IMR-90 (cell line): Measurements from ENCODE around the gene CALM1. TPM values are rescaled to one million over a fixed set of nuclear protein-coding genes. Genes with fewer than 3 reads are reported as not detected.

Experiments used
- ATAC-seq: fragments of 200-7000 bp; cut with Tn5 transposase; 2 replicates; pipeline ENCODE4 v1.9.1; 2020; ENCODE audit warnings: low read depth, mild to moderate bottlenecking, moderate library complexity
- BruUV-seq: library from RNA; stranded (reverse); fragments of 400-500 nt; replicated peaks from 2 replicates; lab custom pipeline; 2021; lab: Mats Ljungman, UMichigan
- CTCF ChIA-PET: fragments of 300-600 bp; formaldehyde crosslinking; extraction: SDS; loops from one replicate; lab custom pipeline; 2021; ENCODE audit warnings: antibody characterized with exemption; lab: Yijun Ruan, JAX
- POLR2A ChIA-PET: fragments of 300-600 bp; sonication (Branson Sonifier 250); formaldehyde crosslinking; loops from one replicate; lab custom pipeline; 2022; ENCODE audit warnings: antibody characterized with exemption; ENCODE audit not compliant: unreplicated experiment; lab: Charles Lee
- DNase-seq: peaks from one replicate; pipeline ENCODE4 v3.0.0; 2013
- H2AFZ ChIP-seq: replicated peaks from 2 replicates; pipeline ENCODE3; 2013; ENCODE audit warnings: low read length, mild to moderate bottlenecking; ENCODE audit not compliant: poor library complexity
- H2AK5ac ChIP-seq: 2 replicates; pipeline ENCODE4 v1.6.1; 2013; ENCODE audit warnings: low read depth, low read length, inconsistent platforms
- H2AK9ac ChIP-seq: replicated peaks from 2 replicates; pipeline ENCODE3; 2013; ENCODE audit warnings: mild to moderate bottlenecking, low read depth, low read length, moderate library complexity; ENCODE audit not compliant: poor library complexity
- H2BK120ac ChIP-seq: 2 replicates; pipeline ENCODE4 v1.6.1; 2013; ENCODE audit warnings: low read depth, low read length, inconsistent platforms
- H2BK15ac ChIP-seq: 3 replicates; pipeline ENCODE4 v1.6.1; 2013; ENCODE audit warnings: low read depth, low read length, inconsistent platforms
- H2BK20ac ChIP-seq: 2 replicates; pipeline ENCODE4 v1.6.1; 2013; ENCODE audit warnings: low read depth, mild to moderate bottlenecking, inconsistent platforms, low read length, moderate library complexity
- H2BK5ac ChIP-seq: 2 replicates; pipeline ENCODE4 v1.6.1; 2013; ENCODE audit warnings: mild to moderate bottlenecking, low read depth, low read length, inconsistent platforms; ENCODE audit not compliant: poor library complexity, severe bottlenecking
- H3K14ac ChIP-seq: replicated peaks from 2 replicates; pipeline ENCODE4 v1.6.1; 2013; ENCODE audit warnings: low read depth, low read length, inconsistent platforms
- H3K18ac ChIP-seq: 2 replicates; pipeline ENCODE4 v1.6.1; 2013; ENCODE audit warnings: low read depth, low read length, control low read depth
- H3K23ac ChIP-seq: 2 replicates; pipeline ENCODE4 v1.6.1; 2013; ENCODE audit warnings: low read depth, low read length, inconsistent platforms
- H3K27ac ChIP-seq: 2 replicates; pipeline ENCODE4 v1.5.1; 2013; ENCODE audit warnings: mild to moderate bottlenecking, control low read depth, low read length; ENCODE audit not compliant: insufficient read depth
- H3K27me3 ChIP-seq: 2 replicates; pipeline ENCODE4 v1.6.1; 2013; ENCODE audit warnings: low read length; ENCODE audit not compliant: control insufficient read depth, insufficient read depth
- H3K36me3 ChIP-seq: 2 replicates; pipeline ENCODE4 v1.6.1; 2013; ENCODE audit warnings: low read length, mixed read lengths; ENCODE audit not compliant: control insufficient read depth, insufficient read depth
- H3K4ac ChIP-seq: 2 replicates; pipeline ENCODE4 v1.6.1; 2013; ENCODE audit warnings: low read depth, low read length, inconsistent platforms
- H3K4me1 ChIP-seq: 2 replicates; pipeline ENCODE4 v1.6.1; 2013; ENCODE audit warnings: low read length, mixed read lengths; ENCODE audit not compliant: control insufficient read depth, insufficient read depth
- H3K4me2 ChIP-seq: 2 replicates; pipeline ENCODE4 v1.6.1; 2013; ENCODE audit warnings: low read depth, mild to moderate bottlenecking, control low read depth, low read length, moderate library complexity
- H3K4me3 ChIP-seq: 2 replicates; pipeline ENCODE4 v1.5.1; 2013; ENCODE audit warnings: low read depth, mild to moderate bottlenecking, control low read depth, low read length, moderate library complexity; ENCODE audit not compliant: insufficient read depth
- H3K56ac ChIP-seq: 2 replicates; pipeline ENCODE4 v1.6.1; 2013; ENCODE audit warnings: low read length, inconsistent platforms; ENCODE audit not compliant: insufficient read depth; ENCODE audit errors: extremely low read depth
- H3K79me1 ChIP-seq, 2 experiments: 2 replicates each; pipeline ENCODE4 v1.6.1; 2013; ENCODE audit warnings: low read length in 2 of 2, inconsistent platforms in 1 of 2, low read depth in 1 of 2
- H3K9ac ChIP-seq: 2 replicates; pipeline ENCODE4 v1.6.1; 2013; ENCODE audit warnings: low read depth, low read length, control low read depth
- H3K9me1 ChIP-seq: 2 replicates; pipeline ENCODE4 v1.6.1; 2013; ENCODE audit warnings: low read length, inconsistent platforms; ENCODE audit not compliant: insufficient read depth
- H3K9me3 ChIP-seq: 2 replicates; pipeline ENCODE4 v1.6.1; 2013; ENCODE audit warnings: low read length; ENCODE audit not compliant: control insufficient read depth, insufficient read depth
- H4K20me1 ChIP-seq: 2 replicates; pipeline ENCODE4 v1.6.1; 2013; ENCODE audit warnings: low read length, inconsistent platforms; ENCODE audit not compliant: insufficient read depth
- H4K5ac ChIP-seq: 2 replicates; pipeline ENCODE4 v1.6.1; 2013; ENCODE audit warnings: mild to moderate bottlenecking, low read depth, low read length, control low read depth
- H4K8ac ChIP-seq, 2 experiments: 2 replicates each; pipeline ENCODE4 v1.6.1; 2013; ENCODE audit warnings: low read depth in 2 of 2, low read length in 2 of 2, control low read depth in 1 of 2, inconsistent platforms in 1 of 2
- H4K91ac ChIP-seq: 2 replicates; pipeline ENCODE4 v1.6.1; 2013; ENCODE audit warnings: low read depth, low read length, inconsistent platforms; ENCODE audit not compliant: insufficient read depth
- CHD1 ChIP-seq: IDR thresholded peaks from 2 replicates; pipeline ENCODE4 v1.6.1; 2012; ENCODE audit warnings: low read depth, low read length, improper control_type of control experiment
- FOS ChIP-seq: fragments of 150-350 bp; IDR thresholded peaks from 2 replicates; pipeline ENCODE4 v1.6.1; 2016; ENCODE audit warnings: low read depth, low read length
- MAFK ChIP-seq: IDR thresholded peaks from 2 replicates; pipeline ENCODE4 v1.6.1; 2012; ENCODE audit warnings: low read depth, low read length, improper control_type of control experiment
- MAZ ChIP-seq: IDR thresholded peaks from 2 replicates; pipeline ENCODE4 v1.6.1; 2012; ENCODE audit warnings: low read depth, mild to moderate bottlenecking, low read length, improper control_type of control experiment, moderate library complexity, borderline replicate concordance
- RCOR1 ChIP-seq: IDR thresholded peaks from 2 replicates; pipeline ENCODE4 v1.6.1; 2012; ENCODE audit warnings: mild to moderate bottlenecking, low read length, improper control_type of control experiment; ENCODE audit not compliant: insufficient replicate concordance
- RFX5 ChIP-seq: IDR thresholded peaks from 2 replicates; pipeline ENCODE4 v1.8.0; 2012; ENCODE audit warnings: low read depth, mild to moderate bottlenecking, low read length, moderate library complexity
- SMC3 ChIP-seq: fragments of 150-350 bp; IDR thresholded peaks from 2 replicates; pipeline ENCODE4 v1.6.1; 2016; ENCODE audit warnings: low read depth, mild to moderate bottlenecking, antibody characterized with exemption, low read length, moderate library complexity
- WGBS, 2 experiments: methylation state at CpG; one replicate each; pipeline versions ENCODE4 v1.1.5 to v1.1.7; 2013; ENCODE audit warnings: missing lambda C conversion rate in 2 of 2; ENCODE audit not compliant: insufficient read length in 1 of 2; ENCODE audit errors: extremely low coverage in 2 of 2; 5-methylcytosine and 5-hydroxymethylcytosine counted together
- dilution Hi-C: fragments of 300-500 bp; cut with HindIII; formaldehyde crosslinking; loops from one replicate; pipeline ENCODE4 v1.14.3; 2018; ENCODE audit warnings: low sequenced_read_pairs; ENCODE audit not compliant: unreplicated experiment
- in situ Hi-C: fragments of 300-500 bp; cut with MboI; formaldehyde crosslinking; loops from 3 replicates; pipeline ENCODE4 v1.14.3; 2019; ENCODE audit warnings: low sequenced_read_pairs, inconsistent platforms, mixed read lengths
- intact Hi-C: fragments of 100-400 bp; cut with micrococcal nuclease; formaldehyde crosslinking; loops from 2 replicates; pipeline ENCODE4 v1.10.0; 2022
- polyA plus RNA-seq, 3 experiments: library from polyadenylated mRNA; depleted of rRNA; stranded (reverse); fragments of >200 nt; gene quantifications; 2 replicates each; pipeline ENCODE4 v1.2.3, GENCODE V29; 2012; ENCODE audit warnings: low replicate concordance in 1 of 3
- total RNA-seq: library from RNA; depleted of rRNA; stranded (reverse); fragments of >200 nt; gene quantifications from 2 replicates; pipeline ENCODE4 v1.2.3, GENCODE V29; 2012
- TF ChIP-seq, protein P1 (sequence below): fragments of 150-350 bp; IDR thresholded peaks from 2 replicates; pipeline ENCODE4 v1.6.1; 2016; ENCODE audit warnings: low read depth, mild to moderate bottlenecking, low read length, moderate library complexity, borderline replicate concordance

CALM1 gene
- total and polyA plus RNA-seq, 2 of the 4 experiments (the other 2 are of a cell fraction) = 72.9 to 188 TPM

DNA sequence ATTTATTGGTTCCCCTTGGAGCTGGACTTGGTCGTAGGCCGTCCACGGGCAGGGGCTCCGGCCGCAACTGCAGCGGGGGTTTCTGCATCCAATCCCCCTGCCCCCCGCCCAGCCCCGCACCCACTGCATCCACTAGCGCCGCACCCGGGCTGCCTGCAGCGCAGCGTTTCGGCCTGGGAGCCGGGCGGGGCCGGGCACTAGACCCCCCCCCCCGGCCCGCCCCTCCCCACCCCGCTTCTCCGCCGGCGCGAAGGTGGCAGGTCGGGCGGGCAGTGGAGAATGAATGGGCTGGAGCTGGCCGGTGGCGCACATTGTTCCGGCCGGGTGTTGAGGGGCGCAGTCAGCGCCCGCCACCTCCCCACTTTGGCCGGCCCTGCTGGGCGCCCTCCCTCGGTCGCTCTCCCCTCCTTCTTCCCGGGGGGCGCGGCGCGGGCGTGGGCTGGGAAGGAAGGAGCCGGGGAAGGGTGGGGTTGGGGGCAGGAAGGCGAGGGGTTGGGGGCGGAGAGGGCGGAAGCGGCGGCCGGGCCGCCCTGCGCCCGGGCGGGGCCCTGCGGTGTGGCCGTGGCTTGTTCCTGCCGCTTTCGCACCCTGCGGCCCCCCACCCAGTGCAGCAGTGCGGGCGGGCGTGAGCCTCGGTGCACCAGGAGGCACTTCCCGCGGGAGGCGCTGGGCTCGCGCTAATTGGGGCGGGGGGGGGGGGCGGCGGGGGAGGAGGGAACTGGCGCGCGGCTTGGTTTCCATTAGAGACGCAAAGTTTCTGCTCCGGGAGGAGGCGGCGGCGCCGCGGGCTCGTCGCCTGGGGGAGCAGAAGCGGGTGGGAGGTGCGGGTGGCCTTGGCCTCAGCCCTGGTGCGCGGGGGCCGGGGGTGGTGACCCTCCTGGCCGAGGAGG is 841 bp downstream of the CALM1 start:
- DNase-seq = peak; percentile 24
- Histone ChIP-seq H2BK5ac (peak overlapping the region; percentile 52), H2BK120ac (no peak overlapping the region), H2AK9ac (peak overlapping the region; percentile 95), H2BK15ac (no peak overlapping the region), H3K9me1 (peaks cover 8% of the 10 kb centered on the region), H3K18ac (no peak overlapping the region), H3K4me2 (peak overlapping the region; percentile 68), H3K56ac (peak overlapping the region; percentile 42; the same call in 1 of the 2 replicates), H4K8ac (no peak overlapping the region), H3K14ac (peak overlapping the region; percentile 86; the same call in 1 of the 2 replicates), H3K4me1 (peaks cover 4% of the 10 kb centered on the region), H3K27me3 (no peaks in the 10 kb centered on the region), H4K91ac (no peak overlapping the region), H3K36me3 (peaks cover 18% of the 10 kb centered on the region), H3K9ac (peak overlapping the region; percentile 94), H3K9me3 (no peaks in the 10 kb centered on the region), H3K23ac (peak overlapping the region; percentile 72; the same call in 1 of the 2 replicates), H3K4me3 (peak overlapping the region; percentile 96), H2AK5ac (0 out of 2 replicates have a peak overlapping the region, but pooled peaks have one; percentile 66), H2BK20ac (no peak overlapping the region), H3K27ac (peak overlapping the region; percentile 86), H2AFZ (peak overlapping the region; percentile 85), H4K5ac (no peak overlapping the region), H3K4ac (peak overlapping the region; percentile 82), H4K20me1 (peaks cover 46% of the 10 kb centered on the region), H3K79me1 (peaks cover 21 to 46% of the 10 kb centered on the region in 2 experiments)
- WGBS, 2 experiments = no CpG with 5 or more reads among the region's 89 CpGs
- in situ Hi-C loops = loop anchor here (25.0 kb wide), 1 partner anchor 765 kb away; no protein-coding TSS in a partner anchor
- TF ChIP-seq RCOR1 (no peak), MAZ (no peak; the same call in 1 of the 2 replicates), RFX5 (no peak), MAFK (no peak), FOS (no peak), SMC3 (no peak), CHD1 (no peak)
- TF ChIP-seq, protein P1, sequence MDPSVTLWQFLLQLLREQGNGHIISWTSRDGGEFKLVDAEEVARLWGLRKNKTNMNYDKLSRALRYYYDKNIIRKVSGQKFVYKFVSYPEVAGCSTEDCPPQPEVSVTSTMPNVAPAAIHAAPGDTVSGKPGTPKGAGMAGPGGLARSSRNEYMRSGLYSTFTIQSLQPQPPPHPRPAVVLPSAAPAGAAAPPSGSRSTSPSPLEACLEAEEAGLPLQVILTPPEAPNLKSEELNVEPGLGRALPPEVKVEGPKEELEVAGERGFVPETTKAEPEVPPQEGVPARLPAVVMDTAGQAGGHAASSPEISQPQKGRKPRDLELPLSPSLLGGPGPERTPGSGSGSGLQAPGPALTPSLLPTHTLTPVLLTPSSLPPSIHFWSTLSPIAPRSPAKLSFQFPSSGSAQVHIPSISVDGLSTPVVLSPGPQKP = no peak
- no TSS peak for BruUV-seq
- intact Hi-C loops = loop anchor here (1.0 to 5.0 kb wide), 3 partner anchors 14 to 503 kb away; no protein-coding TSS in a partner anchor
- peak; percentile 44 for ATAC-seq
- dilution Hi-C loops = no loop called here
- ChIA-PET POLR2A (interaction anchor here (0.5 to 0.7 kb wide), 4 partner anchors 13 to 780 kb away, joined by 3 to 6 read pairs (median 4); no protein-coding TSS in a partner anchor), CTCF (no interaction called here)
